ENCODE data around the gene NDST4. TPM values are rescaled to one million over a fixed set of nuclear protein-coding genes. Genes with fewer than 3 reads are reported as not detected.

Gene NDST4
- total and polyA plus RNA-seq, 4 experiments from 2014 or later = not detected

DNA sequence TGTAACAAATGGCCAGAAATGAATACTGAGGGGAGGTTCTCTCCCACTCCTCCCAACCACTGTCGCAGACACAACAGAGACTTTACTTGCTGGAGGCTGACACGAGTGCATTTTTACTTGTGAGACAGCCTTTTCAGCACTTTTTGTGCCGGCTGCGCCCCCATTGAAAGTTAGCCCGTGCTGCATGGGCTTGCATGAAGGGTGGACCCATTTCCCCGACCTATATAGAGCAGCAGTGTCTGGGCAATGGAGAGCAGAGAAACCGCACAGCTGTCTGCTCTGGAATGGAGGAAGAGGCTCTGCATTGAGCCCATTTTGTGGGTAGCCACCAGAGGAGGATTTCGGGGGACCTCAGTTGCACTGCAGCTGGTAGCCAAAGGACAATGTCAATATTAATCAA, 306.1 kb downstream of the NDST4 start:
- Mint-ChIP-seq H3K9me3 (no peaks in the 10 kb centered on the region), H3K27me3 (peaks cover 1 to 9% of the 10 kb centered on the region in 2 donors), H3K27ac (no peak overlapping the region), H3K4me1 (no peaks in the 10 kb centered on the region), H3K36me3 (no peaks in the 10 kb centered on the region), H3K4me3 (no peak overlapping the region)
- POLR2A ChIA-PET (ENCODE audit: partially characterized antibody) = no interaction called here
- intact Hi-C loops (cut with micrococcal nuclease) = loop anchor here (5.0 kb wide), 1 partner anchor 420 kb away; no protein-coding TSS in a partner anchor
- H3K9me3 ChIP-seq (ENCODE audit: control insufficient read depth in 1 of 2, low read length in 2 of 2) = no peaks in the 10 kb centered on the region
- H3K27me3 ChIP-seq (ENCODE audit: insufficient read depth, low read length) = no peaks in the 10 kb centered on the region
- CTCF ChIA-PET (ENCODE audit: partially characterized antibody) = interaction anchor here (0.9 to 2.8 kb wide), 7 partner anchors 8 to 1412 kb away, joined by 3 to 8 read pairs (median 4); no protein-coding TSS in a partner anchor
- H3K4me3 ChIP-seq (ENCODE audit: low read length in 2 of 2) = no peak overlapping the region
- no peaks in the 10 kb centered on the region for H3K36me3 ChIP-seq (ENCODE audit: insufficient read depth, low read length)
- peak in 1 of 5 donors; percentile 1 for DNase-seq
- H3K4me1 ChIP-seq (ENCODE audit: insufficient read depth, low read length) = no peaks in the 10 kb centered on the region
- H3K27ac ChIP-seq (ENCODE audit: low read depth, low read length) = no peak overlapping the region

GRCh38 chr4:114791976-114792375, 321.4 kb downstream of the NDST4 start:
- ChIA-PET POLR2A (ENCODE audit: partially characterized antibody) (no interaction called here), CTCF (ENCODE audit: partially characterized antibody) (no interaction called here)
- no peak overlapping the region for H3K4me3 Mint-ChIP-seq
- no peaks in the 10 kb centered on the region for H3K4me1 ChIP-seq (ENCODE audit: insufficient read depth, low read length)
- no peaks in the 10 kb centered on the region for H3K36me3 ChIP-seq (ENCODE audit: insufficient read depth, low read length)
- H3K4me1 Mint-ChIP-seq = no peaks in the 10 kb centered on the region
- no peaks in the 10 kb centered on the region for H3K36me3 Mint-ChIP-seq
- no peaks in the 10 kb centered on the region for H3K9me3 ChIP-seq (ENCODE audit: control insufficient read depth in 1 of 2, low read length in 2 of 2)
- H3K4me3 ChIP-seq (ENCODE audit: low read length in 2 of 2) = no peak overlapping the region
- no peak overlapping the region for H3K27ac Mint-ChIP-seq
- H3K27ac ChIP-seq (ENCODE audit: low read depth, low read length) = no peak overlapping the region
- intact Hi-C loops (cut with micrococcal nuclease) = no loop called here
- H3K27me3 ChIP-seq (ENCODE audit: insufficient read depth, low read length) = no peaks in the 10 kb centered on the region
- H3K27me3 Mint-ChIP-seq = no peaks in the 10 kb centered on the region
- DNase-seq = no peak
- H3K9me3 Mint-ChIP-seq = no peaks in the 10 kb centered on the region

- no peaks in the 10 kb centered on the region for H3K36me3 Mint-ChIP-seq
- Histone ChIP-seq H3K4me3 (ENCODE audit: low read length in 2 of 2) (no peak overlapping the region), H3K27me3 (ENCODE audit: insufficient read depth, low read length) (no peaks in the 10 kb centered on the region), H3K36me3 (ENCODE audit: insufficient read depth, low read length) (no peaks in the 10 kb centered on the region), H3K4me1 (ENCODE audit: insufficient read depth, low read length) (no peaks in the 10 kb centered on the region), H3K27ac (ENCODE audit: low read depth, low read length) (no peak overlapping the region), H3K9me3 (ENCODE audit: control insufficient read depth in 1 of 2, low read length in 2 of 2) (no peaks in the 10 kb centered on the region)
- POLR2A ChIA-PET (ENCODE audit: partially characterized antibody) = no interaction called here
- intact Hi-C loops (cut with micrococcal nuclease) = no loop called here
- no peaks in the 10 kb centered on the region for H3K9me3 Mint-ChIP-seq
- H3K4me3 Mint-ChIP-seq = no peak overlapping the region
- no peak for DNase-seq
- no peaks in the 10 kb centered on the region for H3K4me1 Mint-ChIP-seq
- no peak overlapping the region for H3K27ac Mint-ChIP-seq
- CTCF ChIA-PET (ENCODE audit: partially characterized antibody) = no interaction called here
- peaks cover 2% of the 10 kb centered on the region in 2 donors for H3K27me3 Mint-ChIP-seq
These were observed 327.9 kb downstream of the NDST4 start for GRCh38 chr4:114785570-114785969.

DNA sequence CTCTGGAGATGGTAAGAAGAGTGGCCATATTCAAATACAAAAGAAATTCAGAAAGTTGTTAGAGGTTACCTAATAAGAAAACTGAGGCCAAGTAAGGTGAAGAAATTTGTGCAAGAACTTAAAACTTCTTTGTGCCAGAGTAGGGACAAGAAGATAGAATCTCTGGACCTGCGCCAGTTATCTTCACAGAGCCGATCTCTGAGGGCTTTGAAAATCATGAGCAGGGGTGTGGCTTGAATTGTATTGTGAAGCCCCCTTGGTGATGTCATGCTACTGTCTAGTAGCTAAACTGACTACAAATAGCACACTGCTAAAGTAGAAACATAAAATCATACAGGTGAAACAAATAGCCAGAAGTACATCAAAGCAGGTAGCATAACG, 330.2 kb downstream of the NDST4 start:
- no peaks in the 10 kb centered on the region for H3K4me1 ChIP-seq (ENCODE audit: insufficient read depth, low read length)
- Mint-ChIP-seq H3K9me3 (peaks cover 0 to 2% (median 0%) of the 10 kb centered on the region in 8 donors), H3K27me3 (peaks cover 2% of the 10 kb centered on the region in 2 donors), H3K27ac (no peak overlapping the region), H3K36me3 (no peaks in the 10 kb centered on the region), H3K4me3 (no peak overlapping the region), H3K4me1 (no peaks in the 10 kb centered on the region)
- no peaks in the 10 kb centered on the region for H3K27me3 ChIP-seq (ENCODE audit: insufficient read depth, low read length)
- intact Hi-C loops (cut with micrococcal nuclease) = no loop called here
- no peaks in the 10 kb centered on the region for H3K36me3 ChIP-seq (ENCODE audit: insufficient read depth, low read length)
- CTCF ChIA-PET (ENCODE audit: partially characterized antibody) = no interaction called here
- H3K9me3 ChIP-seq (ENCODE audit: control insufficient read depth in 1 of 2, low read length in 2 of 2) = no peaks in the 10 kb centered on the region
- no peak overlapping the region for H3K4me3 ChIP-seq (ENCODE audit: low read length in 2 of 2)
- no peak overlapping the region for H3K27ac ChIP-seq (ENCODE audit: low read depth, low read length)
- no peak for DNase-seq
- POLR2A ChIA-PET (ENCODE audit: partially characterized antibody) = no interaction called here

DNA sequence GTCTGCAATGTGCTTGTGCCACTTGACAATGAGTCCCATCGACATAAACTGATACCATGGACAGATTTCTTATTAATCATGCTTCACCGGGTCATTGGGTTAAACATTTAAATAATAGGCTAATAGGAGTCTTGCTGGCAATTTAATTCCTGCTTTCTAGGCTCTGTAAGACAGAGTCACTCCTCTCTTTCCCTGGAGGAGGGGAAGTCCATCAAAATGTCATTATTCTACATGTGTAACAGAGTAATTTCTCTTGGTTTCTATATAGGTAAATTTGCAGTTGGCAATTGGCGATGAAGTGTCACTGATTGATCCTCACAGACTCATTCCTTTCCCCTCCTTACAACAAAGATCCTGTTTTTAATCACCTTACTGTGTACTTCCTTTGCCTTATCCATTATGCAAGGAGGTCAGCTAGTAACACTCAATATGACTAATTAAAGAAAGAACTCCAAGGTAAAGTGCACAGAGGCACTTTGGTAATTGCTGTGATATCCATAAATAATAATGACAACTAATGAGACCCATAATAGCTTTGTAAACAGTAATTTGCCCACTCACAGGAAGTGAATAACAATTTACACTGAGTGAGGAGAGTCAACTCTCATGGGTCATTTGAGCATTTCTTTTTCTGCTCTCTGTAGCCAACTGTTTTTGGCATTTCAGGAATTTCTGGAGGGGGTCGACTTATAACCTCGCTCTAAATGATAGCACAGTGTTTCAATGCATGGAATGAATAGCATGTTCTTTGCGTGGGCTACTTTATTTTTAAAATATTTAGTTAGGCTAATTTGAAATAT, 330.8 kb downstream of the NDST4 start:
- Mint-ChIP-seq H3K4me3 (no peak overlapping the region), H3K27me3 (peaks cover 2% of the 10 kb centered on the region in 2 donors), H3K9me3 (peaks cover 0 to 2% (median 0%) of the 10 kb centered on the region in 8 donors), H3K27ac (no peak overlapping the region), H3K4me1 (no peaks in the 10 kb centered on the region), H3K36me3 (no peaks in the 10 kb centered on the region)
- CTCF ChIA-PET (ENCODE audit: partially characterized antibody) = no interaction called here
- intact Hi-C loops (cut with micrococcal nuclease) = no loop called here
- Histone ChIP-seq H3K4me1 (ENCODE audit: insufficient read depth, low read length) (no peaks in the 10 kb centered on the region), H3K27me3 (ENCODE audit: insufficient read depth, low read length) (no peaks in the 10 kb centered on the region), H3K36me3 (ENCODE audit: insufficient read depth, low read length) (no peaks in the 10 kb centered on the region), H3K4me3 (ENCODE audit: low read length in 2 of 2) (no peak overlapping the region), H3K9me3 (ENCODE audit: control insufficient read depth in 1 of 2, low read length in 2 of 2) (no peaks in the 10 kb centered on the region), H3K27ac (ENCODE audit: low read depth, low read length) (no peak overlapping the region)
- POLR2A ChIA-PET (ENCODE audit: partially characterized antibody) = no interaction called here
- no peak for DNase-seq

GRCh38 chr4:114780205-114780604, 333.2 kb downstream of the NDST4 start:
- DNase-seq = no peak
- Histone ChIP-seq H3K27me3 (ENCODE audit: insufficient read depth, low read length) (no peaks in the 10 kb centered on the region), H3K4me1 (ENCODE audit: insufficient read depth, low read length) (no peaks in the 10 kb centered on the region), H3K9me3 (ENCODE audit: control insufficient read depth in 1 of 2, low read length in 2 of 2) (no peaks in the 10 kb centered on the region), H3K36me3 (ENCODE audit: insufficient read depth, low read length) (no peaks in the 10 kb centered on the region), H3K4me3 (ENCODE audit: low read length in 2 of 2) (no peak overlapping the region), H3K27ac (ENCODE audit: low read depth, low read length) (no peak overlapping the region)
- intact Hi-C loops (cut with micrococcal nuclease) = no loop called here
- ChIA-PET CTCF (ENCODE audit: partially characterized antibody) (no interaction called here), POLR2A (ENCODE audit: partially characterized antibody) (no interaction called here)
- H3K36me3 Mint-ChIP-seq = no peaks in the 10 kb centered on the region
- H3K27me3 Mint-ChIP-seq = peaks cover 2% of the 10 kb centered on the region in 2 donors
- peaks cover 0 to 2% (median 0%) of the 10 kb centered on the region in 8 donors for H3K9me3 Mint-ChIP-seq
- H3K4me3 Mint-ChIP-seq = no peak overlapping the region
- no peaks in the 10 kb centered on the region for H3K4me1 Mint-ChIP-seq
- no peak overlapping the region for H3K27ac Mint-ChIP-seq

Measured in CD4-positive, alpha-beta memory T cell (primary cell).